HCT116 (cell line): ENCODE data around the gene SNRNP25. TPM values are rescaled to one million over a fixed set of nuclear protein-coding genes. Genes with fewer than 3 reads are reported as not detected.

ENCODE experiments used
- ATAC-seq: fragments of 200-7000 bp; cut with Tn5 transposase; 2 replicates; pipeline ENCODE4 v1.9.1; 2020; ENCODE audit warnings: mild to moderate bottlenecking, moderate library complexity
- BruUV-seq: library from RNA; stranded (reverse); fragments of 400-500 nt; replicated peaks from 2 replicates; lab custom pipeline; 2021; lab: Mats Ljungman, UMichigan
- CTCF ChIA-PET: fragments of 300-600 bp; sonication (Branson Sonifier 250); formaldehyde crosslinking; loops from one replicate; lab custom pipeline; 2021; ENCODE audit warnings: antibody characterized with exemption; lab: Charles Lee
- POLR2A ChIA-PET: fragments of 300-600, 350-600 bp; sonication (Branson Sonifier 250); formaldehyde crosslinking; loops from one replicate; lab custom pipeline; 2021; ENCODE audit warnings: antibody characterized with exemption; lab: Charles Lee
- RAD21 ChIA-PET, 2 experiments: fragments of 300-600 bp; sonication (Branson Sonifier 250); formaldehyde crosslinking; loops; one replicate each; lab custom pipeline; 2023; ENCODE audit warnings: low total read pairs in 2 of 2; ENCODE audit not compliant: uncharacterized antibody in 2 of 2, unreplicated experiment in 2 of 2, low non-redundant PET in 1 of 2; lab: Charles Lee
- DNase-seq: peaks from one replicate; pipeline ENCODE4 v3.0.0-alpha.2; 2010; ENCODE audit warnings: low read depth, low spot score
- H2AFZ ChIP-seq: fragments of 200-600 bp; shearing (Covaris generic), sonication (generic); 2 replicates; pipeline ENCODE4 v1.6.1; 2017; ENCODE audit warnings: low read depth, mixed run types, mixed read lengths, antibody characterized with exemption, low read length; ENCODE audit not compliant: poor library complexity, severe bottlenecking
- H3K27ac ChIP-seq: 2 replicates; pipeline ENCODE4 v1.5.1; 2012; ENCODE audit warnings: low read depth, low read length
- H3K27me3 ChIP-seq: fragments of 200-600 bp; sonication (generic); 2 replicates; pipeline ENCODE4 v1.6.1; 2016; ENCODE audit warnings: mixed run types, low read length, mixed read lengths; ENCODE audit not compliant: insufficient read depth
- H3K36me3 ChIP-seq, 2 experiments: fragments of 200-500 bp in 1 of 2; fragments of 200-600 bp in 1 of 2; sonication (Bioruptor generic) in 1 of 2; sonication (generic) in 1 of 2; 2 replicates each; pipeline versions ENCODE4 v1.5.1 to v1.6.1; 2014 to 2016; ENCODE audit warnings: low read length in 2 of 2, inconsistent platforms in 1 of 2, mixed read lengths in 1 of 2, mixed run types in 1 of 2; ENCODE audit not compliant: insufficient read depth in 2 of 2, control insufficient read depth in 1 of 2
- H3K4me1 ChIP-seq, 2 experiments: fragments of 200-600 bp in 1 of 2; sonication (generic) in 1 of 2; 2 replicates each; pipeline versions ENCODE4 v1.5.1 to v1.6.1; 2012 to 2017; ENCODE audit warnings: low read length in 2 of 2, inconsistent platforms in 1 of 2, mild to moderate bottlenecking in 1 of 2, mixed read lengths in 1 of 2, mixed run types in 1 of 2, moderate library complexity in 1 of 2; ENCODE audit not compliant: insufficient read depth in 2 of 2, control insufficient read depth in 1 of 2
- H3K4me2 ChIP-seq: fragments of 200-600 bp; sonication (generic); 2 replicates; pipeline ENCODE4 v1.6.1; 2017; ENCODE audit warnings: mixed run types, low read length, mixed read lengths
- H3K4me3 ChIP-seq, 2 experiments: fragments of 200-600 bp in 1 of 2; sonication (generic) in 1 of 2; replicated peaks in 1 of 2; 2 replicates each; pipeline ENCODE4 v1.5.1; 2011 to 2016; ENCODE audit warnings: low read length in 2 of 2, control low read depth in 1 of 2, low read depth in 1 of 2, mild to moderate bottlenecking in 1 of 2, mixed read lengths in 1 of 2, mixed run types in 1 of 2
- H3K79me2 ChIP-seq: fragments of 200-600 bp; sonication (generic); 2 replicates; pipeline ENCODE4 v1.6.1; 2017; ENCODE audit warnings: mild to moderate bottlenecking, mixed run types, low read length, moderate library complexity, mixed read lengths; ENCODE audit not compliant: insufficient read depth
- H3K9ac ChIP-seq: fragments of 200-600 bp; sonication (generic); 2 replicates; pipeline ENCODE4 v1.6.1; 2016; ENCODE audit warnings: low read length, mixed read lengths
- H3K9me2 ChIP-seq: fragments of 200-600 bp; sonication (generic), shearing (Covaris generic); 2 replicates; pipeline ENCODE4 v1.6.1; 2017; ENCODE audit warnings: mixed run types, mild to moderate bottlenecking, moderate library complexity; ENCODE audit not compliant: insufficient read depth
- H3K9me3 ChIP-seq, 2 experiments: fragments of 200-500 bp in 1 of 2; fragments of 200-600 bp in 1 of 2; sonication (Bioruptor generic) in 1 of 2; sonication (generic) in 1 of 2; 2 replicates each; pipeline ENCODE4 v1.6.1; 2014 to 2017; ENCODE audit warnings: low read length in 2 of 2, mixed read lengths in 2 of 2, inconsistent platforms in 1 of 2, low read depth in 1 of 2, mild to moderate bottlenecking in 1 of 2, mixed run types in 1 of 2, moderate library complexity in 1 of 2; ENCODE audit not compliant: control insufficient read depth in 1 of 2, insufficient read depth in 1 of 2
- H4K20me1 ChIP-seq: fragments of 200-600 bp; sonication (generic), shearing (Covaris generic); 2 replicates; pipeline ENCODE4 v1.6.1; 2017; ENCODE audit warnings: mixed run types, mild to moderate bottlenecking, moderate library complexity; ENCODE audit not compliant: insufficient read depth
- EZH2 ChIP-seq: fragments of 200-600 bp; sonication (generic); IDR thresholded peaks from 2 replicates; pipeline ENCODE4 v1.6.1; 2017; ENCODE audit warnings: antibody characterized with exemption, mixed run types
- EZH2phosphoT487 ChIP-seq: fragments of 200-600 bp; IDR thresholded peaks from 2 replicates; pipeline ENCODE4 v1.6.1; 2018; ENCODE audit warnings: antibody characterized with exemption, borderline replicate concordance
- FOSL1 ChIP-seq: IDR thresholded peaks from 2 replicates; pipeline ENCODE4 v1.6.1; 2012; ENCODE audit warnings: low read depth
- SIN3A ChIP-seq: IDR thresholded peaks from 2 replicates; pipeline ENCODE4 v1.6.1; 2012; ENCODE audit warnings: low read depth
- TCF7L2 ChIP-seq: IDR thresholded peaks from 2 replicates; pipeline ENCODE4 v1.7.0; 2011; ENCODE audit warnings: borderline replicate concordance, inconsistent platforms; ENCODE audit not compliant: insufficient read depth, insufficient read length; ENCODE audit errors: extremely low read depth
- YY1 ChIP-seq: IDR thresholded peaks from 2 replicates; pipeline ENCODE4 v1.6.1; 2011; ENCODE audit warnings: low read length, low read depth, moderate library complexity, mild to moderate bottlenecking; ENCODE audit not compliant: insufficient replicate concordance; ENCODE audit errors: extremely low read depth
- intact Hi-C: fragments of 100-400 bp; cut with micrococcal nuclease; formaldehyde crosslinking; loops from 2 replicates; pipeline ENCODE4 v1.10.0; 2022
- total RNA-seq: library from RNA; stranded (reverse); gene quantifications from one replicate; pipeline ENCODE4 v1.2.1, GENCODE V29; 2021; ENCODE audit not compliant: unreplicated experiment
- TF ChIP-seq, protein P1 (sequence below), 3 experiments: fragments of 200-600 bp in 1 of 3; sonication (generic) in 1 of 3; IDR thresholded peaks in 2 of 3; conservative IDR thresholded peaks in 1 of 3; 2 replicates each; pipeline ENCODE4 v1.5.1; 2012 to 2017; ENCODE audit warnings: low read depth in 2 of 3, low read length in 2 of 3, antibody characterized with exemption in 1 of 3, borderline replicate concordance in 1 of 3, control low read depth in 1 of 3, mild to moderate bottlenecking in 1 of 3, mixed read lengths in 1 of 3, mixed run types in 1 of 3, moderate library complexity in 1 of 3; ENCODE audit not compliant: insufficient read depth in 1 of 3

SNRNP25 gene
- total RNA-seq, 1 experiment from 2014 or later: 24.5 TPM

DNA sequence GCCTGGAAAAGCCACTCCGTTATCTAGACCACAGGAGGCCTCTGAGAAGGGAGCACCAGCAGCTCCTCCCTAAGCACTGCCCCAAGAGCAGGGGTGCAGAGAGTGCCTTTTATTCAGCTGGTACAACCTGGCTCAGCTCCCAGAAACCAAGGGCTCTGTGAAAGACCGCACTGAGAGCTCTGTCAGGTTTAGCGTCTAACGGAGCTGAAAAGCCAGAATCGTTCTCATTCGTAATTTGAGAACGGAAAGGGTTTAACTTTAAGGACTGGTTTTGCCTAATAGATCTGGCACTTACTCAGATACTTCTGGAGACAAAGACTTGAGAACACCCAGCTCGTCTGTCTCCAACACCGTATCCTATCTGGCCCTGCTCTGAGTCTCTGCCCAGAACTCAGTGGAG lies 37.9 kb downstream of the SNRNP25 start:
- DNase-seq (no peak), ATAC-seq (no peak)
- no TSS peak for BruUV-seq
- RAD21 ChIA-PET: no interaction called here
- CTCF ChIA-PET: no interaction called here
- Histone ChIP-seq H3K9ac (no peak overlapping the region), H3K4me2 (no peak overlapping the region), H2AFZ (no peak overlapping the region), H3K79me2 (no peaks in the 10 kb centered on the region), H3K4me1 (no peaks in the 10 kb centered on the region), H3K9me3 (no peaks in the 10 kb centered on the region), H3K9me2 (no peaks in the 10 kb centered on the region), H4K20me1 (no peaks in the 10 kb centered on the region), H3K27me3 (no peaks in the 10 kb centered on the region), H3K27ac (no peak overlapping the region), H3K36me3 (no peaks in the 10 kb centered on the region), H3K4me3 (no peak overlapping the region)
- POLR2A ChIA-PET: no interaction called here
- intact Hi-C loops: no loop called here
- TF ChIP-seq EZH2phosphoT487 (no peak), FOSL1 (no peak), YY1 (no peak), EZH2 (no peak), SIN3A (no peak), TCF7L2 (no peak)
- TF ChIP-seq, protein P1, sequence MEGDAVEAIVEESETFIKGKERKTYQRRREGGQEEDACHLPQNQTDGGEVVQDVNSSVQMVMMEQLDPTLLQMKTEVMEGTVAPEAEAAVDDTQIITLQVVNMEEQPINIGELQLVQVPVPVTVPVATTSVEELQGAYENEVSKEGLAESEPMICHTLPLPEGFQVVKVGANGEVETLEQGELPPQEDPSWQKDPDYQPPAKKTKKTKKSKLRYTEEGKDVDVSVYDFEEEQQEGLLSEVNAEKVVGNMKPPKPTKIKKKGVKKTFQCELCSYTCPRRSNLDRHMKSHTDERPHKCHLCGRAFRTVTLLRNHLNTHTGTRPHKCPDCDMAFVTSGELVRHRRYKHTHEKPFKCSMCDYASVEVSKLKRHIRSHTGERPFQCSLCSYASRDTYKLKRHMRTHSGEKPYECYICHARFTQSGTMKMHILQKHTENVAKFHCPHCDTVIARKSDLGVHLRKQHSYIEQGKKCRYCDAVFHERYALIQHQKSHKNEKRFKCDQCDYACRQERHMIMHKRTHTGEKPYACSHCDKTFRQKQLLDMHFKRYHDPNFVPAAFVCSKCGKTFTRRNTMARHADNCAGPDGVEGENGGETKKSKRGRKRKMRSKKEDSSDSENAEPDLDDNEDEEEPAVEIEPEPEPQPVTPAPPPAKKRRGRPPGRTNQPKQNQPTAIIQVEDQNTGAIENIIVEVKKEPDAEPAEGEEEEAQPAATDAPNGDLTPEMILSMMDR (IDR thresholded peaks at IDR 0.05 in 2 of 3, conservative IDR thresholded peaks at IDR 0.05 in 1 of 3; ENCODE audit: borderline replicate concordance in 1 of 3, insufficient read depth in 1 of 3, low read depth in 2 of 3, low read length in 2 of 3): no peak
